Sigmoid colon (tissue), 7 donors: Measurements from ENCODE around the gene OR13G1. TPM values are rescaled to one million over a fixed set of nuclear protein-coding genes. Genes with fewer than 3 reads are reported as not detected.
"Not testable (repeated sequence)": the region's sequence is repeated elsewhere in the genome, so short reads cannot be mapped to it uniquely, and the experiment has no call there.

ENCODE experiments used
- DNase-seq: peaks from one replicate; pipeline ENCODE4 v3.0.0-alpha.2; 2019
- H3K27ac ChIP-seq, 4 donors: fragments of 200-600 bp; sonication (generic); one replicate each; pipeline ENCODE4 v1.5.1; 2016 to 2019; ENCODE audit warnings: mild to moderate bottlenecking in 1 of 4
- H3K27me3 ChIP-seq, 3 donors: fragments of 200-600 bp; sonication (generic); one replicate each; pipeline ENCODE4 v1.5.1; 2019; ENCODE audit warnings: mild to moderate bottlenecking in 1 of 3
- H3K36me3 ChIP-seq, 4 donors: fragments of 200-600 bp; sonication (generic); one replicate each; pipeline ENCODE4 v1.5.1; 2016 to 2019
- H3K4me1 ChIP-seq, 4 donors: fragments of 200-600 bp; sonication (generic); one replicate each; pipeline ENCODE4 v1.5.1; 2017 to 2019
- H3K4me3 ChIP-seq, 4 donors: fragments of 200-600 bp; sonication (generic); one replicate each; pipeline ENCODE4 v1.5.1; 2017 to 2019; ENCODE audit warnings: mild to moderate bottlenecking in 2 of 4, moderate library complexity in 1 of 4
- H3K9me3 ChIP-seq, 4 donors: fragments of 200-600 bp in 3 of 4; sonication (generic) in 3 of 4; one replicate each; pipeline versions ENCODE4 v1.5.1 to v1.6.1; 2013 to 2019
- CTCF ChIP-seq, 4 experiments: fragments of 450-650 bp in 3 of 4; fragments of 200-600 bp in 1 of 4; IDR thresholded peaks; one replicate each; pipeline ENCODE4 v1.5.1; 2016 to 2019; ENCODE audit warnings: antibody characterized with exemption in 4 of 4, mild to moderate bottlenecking in 3 of 4, moderate library complexity in 2 of 4
- EP300 ChIP-seq, 4 donors: sonication (generic); formaldehyde crosslinking; IDR thresholded peaks; one replicate each; pipeline ENCODE4 v1.6.1; 2017; ENCODE audit warnings: antibody characterized with exemption in 4 of 4
- POLR2A ChIP-seq, 2 donors: fragments of 450-650 bp; IDR thresholded peaks; one replicate each; pipeline ENCODE4 v1.6.1; 2016; ENCODE audit warnings: antibody characterized with exemption in 2 of 2, mild to moderate bottlenecking in 2 of 2, moderate library complexity in 2 of 2
- POLR2AphosphoS5 ChIP-seq, 4 donors: sonication (generic); formaldehyde crosslinking; IDR thresholded peaks; one replicate each; pipeline ENCODE4 v1.6.1; 2017; ENCODE audit warnings: antibody characterized with exemption in 4 of 4
- WGBS, 2 donors: extraction: QIAGEN DNeasy Blood & Tissue Kit; methylation state at CpG; one replicate each; pipeline ENCODE4 v1.1.7; 2013; 5-methylcytosine and 5-hydroxymethylcytosine counted together
- intact Hi-C: fragments of 100-400 bp; cut with DNase I; formaldehyde crosslinking; loops from one replicate; pipeline ENCODE4 v1.15.1; 2023
- polyA plus RNA-seq, 3 donors: library from polyadenylated mRNA; stranded (reverse); fragments of 200-250 nt; gene quantifications; one replicate each; pipeline ENCODE4 v1.2.3, GENCODE V29; 2013
- total RNA-seq, 4 donors: library from RNA; depleted of rRNA; stranded (reverse); fragments of >200 nt; gene quantifications; one replicate each; pipeline ENCODE4 v1.1.0, GENCODE V29; 2016
- donor health status: healthy with polysubstance abuse.
- donor health status: Bipolar disorder and iron deficiency.
- donor health status: healthy.

The OR13G1 gene
- not detected for total RNA-seq
- polyA plus RNA-seq: not detected

GRCh38 chr1:247679639-247680038 lies at the start of gene OR13G1:
TSS of gene OR13G1 (minus strand) at chr1:247679739. CDS start at chr1:247673041, 6,698 bp downstream.
- Histone ChIP-seq H3K27me3 (no peaks in the 10 kb centered on the region), H3K4me1 (no peaks in the 10 kb centered on the region), H3K4me3 (no peak within 1 kb of the TSS), H3K36me3 (no peaks in the 10 kb centered on the region), H3K27ac (no peak within 1 kb of the TSS), H3K9me3 (no peaks in the 10 kb centered on the region)
- WGBS, 2 donors: 85 to 90% methylated on average over 1 of the region's 1 CpG
- intact Hi-C loops: no loop called here
- DNase-seq: no peak
- TF ChIP-seq POLR2A (IDR thresholded peaks at IDR 0.05) (no peak), POLR2AphosphoS5 (IDR thresholded peaks at IDR 0.05) (no peak), EP300 (IDR thresholded peaks at IDR 0.05) (no peak), CTCF (IDR thresholded peaks at IDR 0.05) (no peak)

- H3K4me1 ChIP-seq: no peaks in the 10 kb centered on the region
- no peak overlapping the region for H3K27ac ChIP-seq
- 93% methylated on average over 4 of the region's 4 CpGs for WGBS, 2 donors
- DNase-seq: no peak
- peaks cover 0 to 6% (median 0%) of the 10 kb centered on the region in 4 donors for H3K9me3 ChIP-seq
- TF ChIP-seq POLR2A (IDR thresholded peaks at IDR 0.05) (no peak), CTCF (IDR thresholded peaks at IDR 0.05) (no peak), POLR2AphosphoS5 (IDR thresholded peaks at IDR 0.05) (no peak), EP300 (IDR thresholded peaks at IDR 0.05) (no peak)
- no peaks in the 10 kb centered on the region for H3K36me3 ChIP-seq
- intact Hi-C loops: no loop called here
- H3K27me3 ChIP-seq: no peaks in the 10 kb centered on the region
- no peak overlapping the region for H3K4me3 ChIP-seq
Measured at GRCh38 chr1:247721222-247721621, 41.7 kb upstream of the OR13G1 start.

GRCh38 chr1:247716546-247716945 lies 37.0 kb upstream of the OR13G1 start, which contains the start of gene OR6F1:
TSS of gene OR6F1 (minus strand) at chr1:247716646. CDS start at chr1:247712755, 3,891 bp downstream.
- Histone ChIP-seq H3K27ac (no peak within 1 kb of the TSS), H3K4me3 (no peak within 1 kb of the TSS), H3K27me3 (no peaks in the 10 kb centered on the region), H3K9me3 (peaks cover 0 to 6% (median 0%) of the 10 kb centered on the region in 4 donors), H3K36me3 (no peaks in the 10 kb centered on the region), H3K4me1 (no peaks in the 10 kb centered on the region)
- 89% methylated on average over 3 of the region's 3 CpGs for WGBS, 2 donors
- intact Hi-C loops: no loop called here
- DNase-seq: no peak
- no peak for TF ChIP-seq EP300 (IDR thresholded peaks at IDR 0.05)
- no peak for TF ChIP-seq CTCF (IDR thresholded peaks at IDR 0.05)
- TF ChIP-seq POLR2A (IDR thresholded peaks at IDR 0.05): no peak
- no peak for TF ChIP-seq POLR2AphosphoS5 (IDR thresholded peaks at IDR 0.05)

- WGBS, 2 donors: 87 to 95% methylated on average over 7 of the region's 7 CpGs
- Histone ChIP-seq H3K36me3 (no peaks in the 10 kb centered on the region), H3K4me1 (no peaks in the 10 kb centered on the region), H3K4me3 (no peak overlapping the region), H3K27me3 (no peaks in the 10 kb centered on the region), H3K27ac (no peak overlapping the region), H3K9me3 (no peaks in the 10 kb centered on the region)
- TF ChIP-seq POLR2AphosphoS5 (IDR thresholded peaks at IDR 0.05): no peak
- TF ChIP-seq POLR2A (IDR thresholded peaks at IDR 0.05): no peak
- TF ChIP-seq EP300 (IDR thresholded peaks at IDR 0.05): no peak
- TF ChIP-seq CTCF (IDR thresholded peaks at IDR 0.05): no peak
- intact Hi-C loops: no loop called here
- no peak for DNase-seq
Measured at GRCh38 chr1:247713753-247714152, 34.2 kb upstream of the OR13G1 start.

- H3K4me1 ChIP-seq, intact Hi-C loops: not testable (repeated sequence)
- 93 to 94% methylated on average over 8 of the region's 8 CpGs for WGBS, 2 donors
Measured at GRCh38 chr1:247710681-247711080, 31.1 kb upstream of the OR13G1 start.

More at GRCh38 chr1:247710681-247711080, 31.1 kb upstream of the OR13G1 start:
- not testable (repeated sequence) for H3K27ac ChIP-seq, H3K4me3 ChIP-seq, H3K27me3 ChIP-seq, DNase-seq, H3K9me3 ChIP-seq, H3K36me3 ChIP-seq
